Measurements from ENCODE around the gene ARID1B.

Gene ARID1B

DNA sequence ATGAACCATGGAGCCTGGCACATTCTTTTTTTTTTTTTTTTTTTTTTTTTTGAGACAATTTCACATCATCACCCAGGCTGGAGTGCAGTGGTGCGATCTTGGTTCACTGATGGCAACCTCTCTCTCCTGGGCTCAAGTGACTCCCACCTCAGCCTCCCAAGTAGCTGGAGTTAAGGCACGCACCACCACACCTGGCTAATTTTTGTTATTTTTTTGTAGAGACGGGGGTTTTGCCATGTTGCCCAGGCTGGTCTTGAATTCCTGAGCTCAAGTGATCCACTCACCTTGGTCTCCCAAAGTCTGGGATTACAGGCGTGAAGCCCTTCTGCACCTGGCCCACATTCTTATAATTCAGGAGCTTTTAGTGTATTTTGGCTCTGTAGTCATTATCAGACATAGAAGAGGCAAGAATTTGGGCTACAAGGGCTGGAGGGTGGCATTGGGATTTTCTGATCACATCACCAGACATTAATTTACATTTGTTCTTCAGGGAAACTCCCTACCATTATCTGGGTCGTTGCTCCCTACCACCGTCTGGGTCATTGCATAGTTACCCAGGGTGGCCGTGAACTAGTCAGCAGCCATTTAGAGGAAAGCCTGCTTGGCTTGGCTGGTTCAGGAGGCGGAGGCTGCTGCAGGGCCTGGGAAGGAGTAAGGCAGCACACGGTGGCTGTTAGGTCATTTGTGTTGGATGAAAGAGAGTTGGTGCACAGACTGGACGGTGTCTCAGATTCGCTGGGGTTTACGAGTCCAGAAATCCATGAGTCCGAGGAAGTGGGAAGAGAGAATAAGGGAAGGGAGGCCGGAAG is 17.6 kb downstream of the ARID1B start:
- no peak for DNase-seq

DNA sequence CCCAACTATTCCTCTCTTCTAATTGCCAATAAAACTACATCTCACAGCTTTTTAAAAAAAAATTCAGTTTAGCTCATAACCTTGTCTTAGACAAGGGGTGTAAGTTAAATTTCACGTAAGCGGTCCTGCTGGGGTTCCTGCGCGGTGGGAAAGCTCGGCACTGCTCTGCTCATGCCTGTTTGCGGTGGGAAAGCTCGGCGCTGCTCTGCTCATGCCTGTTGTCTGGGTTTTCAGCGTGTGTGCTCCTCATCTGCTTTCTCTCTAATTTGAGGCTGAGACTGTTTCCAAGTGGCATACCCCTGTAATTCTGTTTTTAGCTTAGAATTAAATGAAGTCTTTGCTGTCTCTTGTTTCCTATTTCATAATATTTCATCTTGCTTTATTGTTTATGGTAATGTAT is 18.6 kb downstream of the ARID1B start:
- DNase-seq, result no peak

DNA sequence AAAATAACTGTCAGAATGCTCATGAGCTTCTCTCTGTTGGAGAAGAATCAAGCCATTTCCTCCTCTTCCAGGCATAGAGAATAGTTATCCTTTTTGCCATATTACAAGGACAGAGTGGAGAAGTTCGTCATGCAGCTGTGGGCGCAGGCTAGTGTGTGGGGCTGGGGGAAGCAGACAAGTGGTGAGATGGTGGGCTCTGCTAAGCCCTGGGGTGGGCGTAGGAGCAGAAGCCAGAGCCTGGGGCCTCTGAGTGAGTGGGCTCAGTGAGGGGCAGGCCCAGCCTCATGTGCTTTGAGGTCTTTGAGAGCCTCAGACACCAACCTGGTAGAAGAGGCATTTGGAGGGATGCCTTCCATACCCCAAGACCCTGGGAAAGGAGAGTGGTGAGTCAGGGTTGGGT is 19.4 kb downstream of the ARID1B start:
- DNase-seq, result no peak

DNA sequence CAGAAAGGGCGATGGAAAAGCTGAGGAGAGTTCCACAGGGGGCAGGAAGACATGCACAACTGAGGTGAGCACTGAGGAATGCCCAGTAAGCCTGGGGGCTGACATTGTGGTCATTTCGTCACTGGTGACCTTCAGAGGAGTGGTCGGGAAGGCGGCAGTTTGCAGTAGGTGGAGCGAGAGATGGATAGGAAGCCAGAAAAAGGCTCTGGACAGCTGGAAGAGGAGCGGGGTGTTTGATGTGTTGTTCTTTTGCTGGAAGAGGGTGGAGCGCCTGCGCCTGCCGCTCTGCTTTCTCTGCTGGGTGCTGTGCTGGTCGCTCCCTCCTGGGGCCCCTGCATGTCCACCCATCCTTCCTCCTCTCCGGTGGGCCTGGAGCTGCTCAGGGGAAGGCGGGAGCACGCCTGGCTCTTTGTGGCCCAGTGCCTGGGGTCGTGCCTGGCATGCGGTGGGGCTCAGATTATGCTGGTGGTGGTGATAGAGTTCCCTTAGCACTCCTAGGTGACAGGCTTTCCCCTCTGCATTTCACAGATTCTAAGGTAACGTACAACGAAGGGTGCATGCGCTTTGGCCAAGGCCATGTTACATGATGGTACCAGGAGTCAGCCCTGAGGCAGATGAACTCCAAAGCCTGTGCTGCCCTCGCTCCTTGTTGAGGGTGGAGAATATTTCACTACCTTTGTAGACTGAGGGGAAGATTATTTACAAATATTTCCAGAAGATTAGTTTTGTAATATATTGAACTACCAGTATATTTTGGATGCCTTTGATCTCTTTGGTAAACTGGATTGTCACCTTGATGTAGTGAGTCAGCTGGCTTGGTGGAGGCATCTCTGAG is 20.9 kb downstream of the ARID1B start:
- DNase-seq, result no peak

DNA sequence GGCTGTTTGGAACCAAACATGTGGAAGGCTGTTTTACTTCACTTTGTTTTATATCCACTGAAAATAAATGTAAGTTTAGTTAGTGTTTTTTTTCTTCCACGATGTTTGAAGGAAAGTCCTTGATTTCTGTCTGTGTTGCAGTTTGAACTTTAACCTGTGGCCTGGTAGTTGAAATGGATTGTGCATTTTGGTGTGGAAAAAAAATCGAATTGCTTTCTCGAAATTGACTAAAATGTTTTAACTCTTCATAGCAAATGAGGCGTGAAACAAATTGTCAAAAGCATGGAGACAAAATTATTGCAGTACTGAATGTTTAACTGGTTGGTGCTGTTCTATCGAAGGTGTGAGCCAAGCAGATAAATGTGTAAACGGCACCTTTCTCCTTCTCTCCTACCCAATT is 24.5 kb downstream of the ARID1B start:
- DNase-seq, result no peak

DNA sequence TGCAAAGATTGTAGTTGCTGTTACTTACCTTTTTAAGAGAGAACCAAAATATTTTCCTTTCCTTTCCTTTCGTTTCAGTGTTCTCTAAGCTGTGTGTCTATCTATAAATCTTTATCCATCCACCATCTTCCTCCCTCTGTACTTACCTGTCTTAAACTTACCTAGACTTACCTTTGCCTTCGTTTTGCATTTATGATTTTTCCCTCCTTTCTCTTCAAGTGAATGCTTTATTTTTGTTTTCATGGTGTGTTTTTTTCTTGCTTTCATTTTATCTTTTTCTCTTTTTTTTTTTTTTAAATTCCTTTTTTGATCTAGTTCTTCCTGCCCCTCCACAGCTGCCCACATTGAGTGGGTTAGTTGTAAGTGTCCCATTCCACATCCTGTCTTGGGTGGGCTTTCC is 26.2 kb downstream of the ARID1B start:
- no peak for DNase-seq

DNA sequence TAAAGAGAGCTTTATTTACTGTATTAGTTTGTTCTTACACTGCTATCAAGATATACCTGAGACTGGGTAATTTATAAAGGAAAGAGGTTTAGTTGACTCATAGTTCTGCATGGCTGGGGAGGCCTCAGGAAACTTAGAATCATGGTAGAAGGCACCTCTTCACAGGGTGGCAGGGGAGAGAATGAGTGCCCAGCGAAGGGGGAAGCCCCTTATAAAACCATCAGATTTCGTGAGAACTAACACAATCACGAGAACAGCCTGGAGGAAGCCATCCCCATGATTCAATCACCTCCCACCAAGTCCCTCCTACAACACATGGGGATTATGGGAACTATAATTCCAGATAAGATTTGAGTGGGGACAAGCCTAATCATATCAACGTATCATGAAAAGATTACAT is 27.2 kb downstream of the ARID1B start:
- DNase-seq, result no peak

DNA sequence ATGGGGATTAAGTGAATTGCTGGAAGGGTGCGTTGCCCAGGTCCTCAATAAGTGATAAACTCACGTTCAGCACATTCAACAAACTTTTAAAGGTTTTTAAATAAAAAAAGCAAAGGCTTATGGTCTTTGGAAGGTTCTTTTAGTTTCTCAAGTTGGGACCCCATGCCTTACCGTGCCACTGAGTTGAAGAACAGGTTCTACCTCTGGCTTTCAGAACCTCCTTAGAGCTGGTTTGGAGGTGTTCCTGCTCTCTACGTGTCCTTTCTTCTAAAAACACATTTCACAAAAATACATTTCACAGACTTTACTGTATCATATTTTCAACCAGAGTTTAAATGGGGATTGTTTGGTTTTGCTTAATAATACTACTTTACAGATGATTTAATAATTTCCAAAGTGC is 29.0 kb downstream of the ARID1B start:
- DNase-seq, result no peak

DNA sequence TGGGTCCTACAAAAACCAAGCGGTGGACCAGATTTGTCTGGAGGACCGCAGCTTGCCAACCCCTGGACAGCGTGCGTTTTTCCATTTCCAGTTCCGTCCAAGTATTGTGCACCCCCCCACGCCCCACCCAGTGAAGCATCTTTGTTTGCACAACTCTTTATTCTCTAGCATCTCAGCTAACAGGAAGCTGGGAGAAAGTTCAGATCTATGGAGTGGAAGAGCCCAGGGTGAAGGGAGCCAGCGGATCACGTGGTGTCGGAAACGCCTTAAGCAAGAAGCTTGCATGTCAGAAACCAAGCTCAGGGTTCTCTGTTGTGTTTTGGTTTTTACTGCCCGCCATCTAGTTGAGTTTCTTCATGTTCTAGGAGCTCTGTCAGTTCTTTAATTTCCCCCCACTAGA is 29.9 kb downstream of the ARID1B start:
- DNase-seq, result no peak

DNA sequence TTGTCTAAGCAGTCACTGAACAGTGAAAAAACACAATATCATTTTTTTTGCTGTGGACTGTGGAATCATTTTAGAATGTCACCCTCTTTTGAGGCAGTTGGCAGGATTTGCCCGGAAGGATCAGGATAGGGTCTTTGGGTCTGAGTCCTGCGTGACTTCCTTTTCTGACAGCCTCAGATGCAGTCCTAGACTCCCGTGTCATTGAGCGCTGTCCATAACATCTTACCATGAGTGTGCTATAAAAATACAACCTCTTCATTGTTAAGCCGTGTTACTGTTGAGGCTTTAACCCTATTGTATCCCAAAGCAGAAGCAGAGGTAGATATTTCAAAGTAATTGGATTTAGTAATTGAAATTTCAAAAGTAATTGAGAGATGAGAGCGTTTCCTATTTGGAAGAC is 30.6 kb downstream of the ARID1B start:
- DNase-seq, result no peak

DNA sequence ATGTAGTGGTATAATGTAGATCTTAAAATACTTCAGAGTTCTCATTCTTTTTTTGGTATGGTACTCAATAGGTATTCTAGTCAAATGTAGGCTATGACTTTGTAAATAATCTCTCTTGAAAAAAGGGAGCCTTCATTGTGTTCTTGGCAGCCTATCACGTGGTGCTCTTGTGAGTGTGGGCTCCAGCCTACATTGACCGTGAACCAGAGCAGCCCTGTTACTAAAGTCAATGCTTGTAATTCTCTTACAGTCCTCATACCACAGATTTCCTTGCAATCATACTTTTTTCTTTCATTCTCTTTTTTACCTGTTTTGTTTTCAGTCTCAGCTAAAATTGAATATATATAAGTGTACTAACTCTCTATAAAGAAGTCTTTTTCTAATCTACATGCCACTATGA is 31.1 kb downstream of the ARID1B start:
- no peak for DNase-seq

DNA sequence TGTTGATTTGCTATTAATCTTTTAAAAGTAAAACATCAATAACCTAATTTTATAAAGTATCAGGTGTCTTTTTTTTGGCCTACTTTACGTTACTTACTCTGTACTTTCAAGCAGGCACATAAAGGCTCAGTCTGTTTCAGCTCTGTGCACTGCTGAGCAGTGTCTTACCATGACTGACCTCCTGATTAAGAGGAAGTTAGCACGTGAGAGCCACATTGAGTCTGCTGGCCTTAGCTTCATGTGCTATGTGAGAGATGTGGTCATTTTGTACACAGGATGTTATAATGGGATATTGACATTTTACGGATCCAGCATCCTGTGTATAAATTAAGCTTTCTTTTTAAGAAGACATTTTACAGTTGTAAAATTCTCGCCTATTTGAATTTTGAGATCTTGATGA is 31.9 kb downstream of the ARID1B start:
- DNase-seq, result peak; percentile 61

DNA sequence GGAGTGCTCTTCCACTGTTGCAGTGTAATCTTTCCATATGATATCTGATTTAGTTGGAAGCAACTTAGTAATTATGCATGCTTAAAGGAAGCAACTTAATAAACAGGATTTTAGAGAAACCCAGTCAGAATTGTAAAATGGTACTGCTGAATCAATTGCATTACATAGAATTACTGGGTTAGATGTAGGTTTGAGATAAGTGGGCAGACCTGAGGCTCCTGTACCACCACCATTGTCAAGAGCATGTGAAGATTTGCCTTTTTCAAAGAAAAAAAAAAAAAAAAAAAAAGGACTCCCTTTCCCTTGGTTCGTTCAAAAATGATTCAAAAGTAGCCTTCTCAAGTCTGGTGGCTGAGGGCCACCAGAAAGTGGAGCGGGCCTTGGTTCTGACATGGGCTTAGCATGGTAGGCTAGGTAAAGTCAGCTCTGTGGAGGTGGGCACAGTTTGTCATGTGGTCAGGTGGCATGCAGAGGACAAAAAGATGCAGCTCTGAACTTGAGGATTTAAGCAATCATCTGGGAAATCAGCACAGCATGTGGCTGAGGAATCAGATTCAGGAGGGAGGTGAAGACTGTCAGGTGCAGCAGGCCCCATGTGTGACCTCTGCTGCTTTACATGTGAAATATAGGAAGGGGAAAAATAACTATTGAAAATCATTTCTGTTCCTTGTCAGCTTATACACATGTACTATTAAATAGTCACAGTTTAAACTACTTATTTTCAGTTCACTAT is 32.4 kb downstream of the ARID1B start:
- DNase-seq, result no peak

DNA sequence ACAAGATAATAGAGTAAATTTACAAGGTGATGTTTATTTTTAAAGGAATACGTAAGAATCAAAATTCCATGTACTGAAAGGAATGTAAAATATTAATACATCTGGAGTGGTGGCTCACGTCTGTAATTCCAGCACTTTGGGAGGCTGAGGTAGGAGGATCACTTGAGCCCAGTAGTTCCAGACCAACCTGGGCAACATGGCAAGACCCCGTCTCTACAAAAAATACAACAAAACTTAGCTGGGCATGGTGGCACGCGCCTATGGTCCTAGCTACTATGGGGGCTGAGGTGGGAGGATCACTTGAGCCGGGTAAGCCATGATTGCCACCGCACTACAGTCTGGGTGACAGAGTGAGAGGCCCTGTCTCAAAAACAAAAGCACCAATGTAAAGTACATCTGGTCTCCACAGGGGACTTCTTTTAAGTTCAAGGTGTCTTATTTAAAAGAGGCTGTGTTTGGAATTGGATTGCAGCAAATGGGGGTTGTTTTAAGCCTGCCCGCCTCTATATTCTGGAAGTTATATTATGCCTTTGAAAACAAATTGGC is 36.9 kb downstream of the ARID1B start:
- DNase-seq, result no peak

DNA sequence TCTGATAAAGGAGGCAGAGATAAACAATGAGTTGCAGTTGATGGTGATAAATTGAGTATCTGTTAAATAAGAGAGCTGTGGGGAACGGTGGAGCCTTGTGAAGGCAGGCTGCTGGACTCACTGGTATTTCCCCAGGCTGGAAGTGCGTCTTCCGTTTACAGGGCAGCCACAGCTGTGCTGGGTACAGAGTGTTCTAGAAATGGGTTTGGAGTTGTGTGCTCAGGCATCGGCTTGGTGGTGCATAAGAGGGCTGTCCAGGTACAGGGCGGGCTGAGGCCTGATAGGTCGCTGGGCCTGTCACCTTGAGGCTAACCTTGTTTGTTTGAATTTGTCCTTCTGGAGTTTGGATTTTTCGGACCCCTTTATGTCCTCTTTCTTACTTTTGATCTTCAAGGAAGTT is 39.3 kb downstream of the ARID1B start:
- DNase-seq, result peak; percentile 23

DNA sequence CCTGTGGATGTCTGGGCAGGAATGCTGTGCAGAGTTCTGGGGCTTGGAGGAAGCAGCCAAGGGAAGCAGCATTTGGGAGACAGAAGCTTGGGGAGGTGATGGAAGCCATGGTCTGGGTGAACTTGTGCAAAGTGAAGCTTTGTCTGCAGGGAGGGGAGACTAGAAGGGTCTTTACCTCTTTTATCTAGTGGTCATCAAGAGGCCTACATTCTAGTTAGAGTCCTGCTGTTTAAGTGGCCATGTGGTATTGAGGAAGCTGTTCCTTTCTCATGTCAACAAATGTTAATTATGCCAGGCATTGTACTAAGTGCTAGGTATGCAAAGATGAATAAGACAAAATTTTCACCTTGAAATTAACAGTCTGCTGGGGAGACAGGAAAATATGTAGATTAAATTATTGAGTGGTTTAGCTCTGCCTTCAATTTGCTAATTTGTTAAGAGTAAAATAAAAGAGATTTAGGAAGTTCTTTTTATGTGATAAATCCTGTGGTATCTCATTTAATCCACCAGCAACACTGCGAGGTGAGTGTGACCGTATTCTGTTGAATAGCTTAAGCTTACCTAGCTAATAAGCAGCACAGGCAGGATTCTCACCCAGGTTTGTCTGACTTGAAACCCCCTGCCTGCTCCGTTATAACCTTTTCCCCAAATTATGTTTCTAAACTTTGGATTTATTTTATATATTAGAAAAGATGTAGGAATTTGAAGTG is 43.1 kb downstream of the ARID1B start:
- no peak for DNase-seq

DNA sequence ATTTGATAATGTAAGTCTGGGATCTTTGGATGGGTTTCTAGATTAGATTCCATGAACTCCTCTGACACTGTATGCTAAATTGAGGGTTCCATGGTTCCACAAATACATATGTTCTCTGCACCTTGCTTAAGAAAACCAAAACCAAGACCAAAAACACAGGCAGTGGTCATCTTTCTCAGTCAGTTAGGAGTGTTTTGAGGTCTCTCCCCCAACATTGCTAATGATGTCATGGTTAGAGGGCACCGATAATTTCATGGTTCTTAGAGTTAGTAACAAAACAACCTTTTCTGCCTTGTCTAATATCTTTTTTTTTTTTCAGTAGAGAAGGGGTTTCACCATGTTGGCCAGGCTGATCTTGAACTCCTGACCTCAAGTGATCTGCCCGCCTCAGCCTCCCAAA is 44.5 kb downstream of the ARID1B start:
- DNase-seq, result no peak

DNA sequence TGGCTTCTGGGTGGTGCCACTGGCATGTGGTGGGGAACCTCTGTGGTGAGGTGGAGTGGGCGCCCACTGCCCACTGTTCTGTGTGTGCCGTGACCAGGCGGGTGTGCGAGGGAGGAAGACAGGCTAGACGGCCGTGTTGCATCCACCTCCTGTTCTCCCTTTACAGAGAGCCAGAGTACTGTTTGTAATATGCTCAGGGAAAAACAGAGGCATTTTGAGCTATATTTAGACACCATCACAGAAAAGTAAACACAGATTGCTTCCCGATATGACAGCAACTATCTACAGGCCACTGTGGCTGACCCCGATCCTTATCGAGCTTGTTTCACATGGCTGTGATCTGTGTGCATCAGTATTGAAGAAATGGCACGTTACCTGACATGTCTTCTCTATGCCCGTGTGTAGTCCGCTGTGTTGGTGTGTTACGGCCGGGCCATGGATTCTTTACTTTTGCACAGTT is 45.6 kb downstream of the ARID1B start:
- no peak for DNase-seq

DNA sequence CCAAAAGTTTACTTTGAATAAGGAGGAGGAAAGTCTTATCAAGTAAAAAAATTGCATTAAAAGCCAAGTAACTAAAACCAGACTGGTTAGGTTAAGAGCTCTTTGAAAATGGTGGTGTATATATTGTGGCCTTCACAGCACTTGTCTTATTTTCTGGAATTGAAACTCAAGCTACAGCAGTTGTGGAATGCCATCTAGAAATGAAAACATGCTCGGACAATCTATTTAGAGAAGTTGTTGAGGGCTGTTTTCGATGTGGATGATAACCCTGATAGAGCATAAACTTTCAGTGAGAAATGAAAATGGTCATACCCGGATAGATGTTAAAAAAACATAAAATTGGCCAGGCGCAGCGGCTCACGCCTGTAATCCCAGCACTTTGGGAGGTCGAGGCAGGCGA is 47.0 kb downstream of the ARID1B start:
- no peak for DNase-seq

DNA sequence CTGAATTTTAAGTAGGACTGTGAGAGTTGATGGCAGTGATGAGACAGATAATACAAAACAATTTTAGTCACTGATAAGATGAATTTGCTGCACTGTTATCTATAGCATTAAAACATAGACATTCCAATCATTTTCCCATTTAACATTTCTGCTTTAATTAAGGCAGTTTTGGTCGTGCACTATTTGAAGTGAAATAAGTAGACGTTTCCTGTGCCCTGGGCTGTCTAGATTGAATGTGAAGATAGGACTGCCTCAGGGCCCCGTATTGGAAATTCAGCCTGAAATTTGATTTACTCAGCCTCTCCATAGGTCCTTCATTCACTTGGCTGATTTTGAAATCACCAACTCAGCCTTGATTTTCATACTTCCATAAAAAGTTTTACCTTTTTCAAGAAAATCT is 48.3 kb downstream of the ARID1B start:
- DNase-seq, result no peak

DNA sequence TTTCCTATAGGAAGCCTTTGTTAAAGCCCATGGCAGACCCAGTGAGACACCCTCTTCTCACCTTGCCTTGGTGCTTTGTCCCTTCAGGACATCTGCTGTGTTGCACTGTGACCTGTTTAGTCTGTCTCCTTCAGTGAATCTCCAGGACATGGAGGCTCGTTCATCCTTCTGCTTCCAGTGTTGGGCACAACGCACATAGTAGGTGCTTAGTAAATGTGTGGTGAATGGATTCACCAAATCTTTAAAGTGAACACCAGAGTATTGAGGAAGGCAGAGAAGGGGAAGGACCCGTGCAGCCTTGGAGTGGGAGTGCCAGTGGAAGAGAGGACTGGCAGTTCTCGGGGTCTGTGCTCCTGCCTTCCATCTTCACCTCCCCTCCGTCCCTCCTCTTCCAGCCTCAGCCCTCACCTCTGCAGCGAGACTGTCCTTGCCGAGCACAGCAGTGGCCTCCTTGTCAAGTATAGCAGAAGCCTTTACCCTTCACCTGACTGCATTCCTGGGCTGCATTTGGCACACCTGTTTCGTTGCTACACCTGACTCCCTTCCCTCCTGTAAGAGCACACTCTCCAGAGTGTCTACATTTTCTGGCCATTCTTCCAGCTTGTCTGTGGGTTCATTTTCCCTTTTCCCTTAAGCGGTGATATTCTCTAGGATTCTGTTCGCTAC is 49.2 kb downstream of the ARID1B start:
- DNase-seq, result no peak

DNA sequence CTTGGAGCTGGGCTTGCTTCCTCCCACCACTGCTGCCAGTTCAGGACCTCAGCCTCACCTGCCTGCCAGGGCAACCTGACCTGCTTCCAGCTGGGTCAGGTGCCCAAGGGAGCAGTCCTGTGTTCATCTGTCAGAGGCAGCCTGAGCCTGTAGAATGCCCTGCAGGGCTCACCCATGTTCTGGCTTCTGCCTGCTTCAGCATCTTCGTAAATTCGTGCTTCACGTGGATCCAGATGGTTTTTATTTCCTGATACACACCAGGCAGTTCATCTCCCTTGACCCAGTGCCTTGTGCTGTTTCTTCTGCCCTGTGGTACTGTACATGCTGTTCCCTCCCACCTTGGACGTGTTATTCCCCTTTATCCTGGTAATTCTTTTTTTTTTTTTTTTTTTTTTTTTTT is 50.2 kb downstream of the ARID1B start:
- no peak for DNase-seq
